ENCODE data around the gene SELENOV.

The SELENOV gene

GRCh38 chr19:39555883-39556282 lies 40.9 kb downstream of the SELENOV start:
- Histone ChIP-seq H3K4me3 (ENCODE audit: low read depth in 1 of 2, low read length in 2 of 2) (no peak overlapping the region), H3K36me3 (ENCODE audit: insufficient read depth, low read length) (no peaks in the 10 kb centered on the region), H3K27ac (ENCODE audit: low read length) (no peak overlapping the region), H3K9ac (ENCODE audit: low read depth, low read length) (no peak overlapping the region), H3K4me2 (ENCODE audit: insufficient read depth, low read length) (no peak overlapping the region), H4K20me1 (ENCODE audit: insufficient read depth, low read length) (no peaks in the 10 kb centered on the region), H3K9me3 (ENCODE audit: insufficient read depth, low read length, severe bottlenecking) (no peaks in the 10 kb centered on the region), H2AFZ (ENCODE audit: low read depth, low read length) (no peak overlapping the region), H3K4me1 (ENCODE audit: insufficient read depth, low read length) (peaks cover 3% of the 10 kb centered on the region; the same call in 1 of the 2 replicates), H3K79me2 (ENCODE audit: insufficient read depth, low read length) (no peaks in the 10 kb centered on the region), H3K27me3 (ENCODE audit: insufficient read depth, low read length, poor library complexity) (peaks cover 9% of the 10 kb centered on the region)
- DNase-seq = no peak
- TF ChIP-seq EZH2 (IDR thresholded peaks at IDR 0.05; ENCODE audit: borderline replicate concordance, low read depth, low read length, severe bottlenecking) (no peak), CTCF (IDR thresholded peaks at IDR 0.05; ENCODE audit: borderline replicate concordance, extremely low read depth, low read length, poor library complexity, severe bottlenecking) (no peak)
- ATAC-seq (ENCODE audit: insufficient read depth, low read depth) = no peak

- no peak overlapping the region for H2AFZ ChIP-seq (ENCODE audit: low read depth, low read length)
- no peak for DNase-seq
- H3K9me3 ChIP-seq (ENCODE audit: insufficient read depth, low read length, severe bottlenecking) = no peaks in the 10 kb centered on the region
- H3K9ac ChIP-seq (ENCODE audit: low read depth, low read length) = no peak overlapping the region
- no peak overlapping the region for H3K4me3 ChIP-seq (ENCODE audit: low read depth in 1 of 2, low read length in 2 of 2)
- H3K27ac ChIP-seq (ENCODE audit: low read length) = no peak overlapping the region
- TF ChIP-seq CTCF (IDR thresholded peaks at IDR 0.05; ENCODE audit: borderline replicate concordance, extremely low read depth, low read length, poor library complexity, severe bottlenecking) = no peak
- TF ChIP-seq EZH2 (IDR thresholded peaks at IDR 0.05; ENCODE audit: borderline replicate concordance, low read depth, low read length, severe bottlenecking) = no peak
- H3K36me3 ChIP-seq (ENCODE audit: insufficient read depth, low read length) = no peaks in the 10 kb centered on the region
- H3K79me2 ChIP-seq (ENCODE audit: insufficient read depth, low read length) = no peaks in the 10 kb centered on the region
- peaks cover 3% of the 10 kb centered on the region; the same call in 1 of the 2 replicates for H3K4me1 ChIP-seq (ENCODE audit: insufficient read depth, low read length)
- 0 out of 3 replicates have a peak, but pooled peaks have one; percentile 39 for ATAC-seq (ENCODE audit: insufficient read depth, low read depth)
- no peaks in the 10 kb centered on the region for H4K20me1 ChIP-seq (ENCODE audit: insufficient read depth, low read length)
- peak overlapping the region; percentile 34; the same call in 1 of the 2 replicates for H3K4me2 ChIP-seq (ENCODE audit: insufficient read depth, low read length)
- H3K27me3 ChIP-seq (ENCODE audit: insufficient read depth, low read length, poor library complexity) = peaks cover 6% of the 10 kb centered on the region
Measured at GRCh38 chr19:39557811-39558623, 43.1 kb downstream of the SELENOV start.

- no peak for ATAC-seq (ENCODE audit: insufficient read depth, low read depth)
- H3K4me3 ChIP-seq (ENCODE audit: low read depth in 1 of 2, low read length in 2 of 2) = no peak overlapping the region
- no peaks in the 10 kb centered on the region for H3K36me3 ChIP-seq (ENCODE audit: insufficient read depth, low read length)
- TF ChIP-seq EZH2 (IDR thresholded peaks at IDR 0.05; ENCODE audit: borderline replicate concordance, low read depth, low read length, severe bottlenecking) = no peak
- TF ChIP-seq CTCF (IDR thresholded peaks at IDR 0.05; ENCODE audit: borderline replicate concordance, extremely low read depth, low read length, poor library complexity, severe bottlenecking) = no peak
- peaks cover 3% of the 10 kb centered on the region; the same call in 1 of the 2 replicates for H3K4me1 ChIP-seq (ENCODE audit: insufficient read depth, low read length)
- no peak overlapping the region for H3K27ac ChIP-seq (ENCODE audit: low read length)
- no peak for DNase-seq
- H4K20me1 ChIP-seq (ENCODE audit: insufficient read depth, low read length) = no peaks in the 10 kb centered on the region
- no peak overlapping the region for H3K4me2 ChIP-seq (ENCODE audit: insufficient read depth, low read length)
- no peak overlapping the region for H3K9ac ChIP-seq (ENCODE audit: low read depth, low read length)
- no peak overlapping the region for H2AFZ ChIP-seq (ENCODE audit: low read depth, low read length)
- no peaks in the 10 kb centered on the region for H3K9me3 ChIP-seq (ENCODE audit: insufficient read depth, low read length, severe bottlenecking)
- H3K27me3 ChIP-seq (ENCODE audit: insufficient read depth, low read length, poor library complexity) = no peaks in the 10 kb centered on the region
- no peaks in the 10 kb centered on the region for H3K79me2 ChIP-seq (ENCODE audit: insufficient read depth, low read length)
Measured at GRCh38 chr19:39558624-39559117, 43.7 kb downstream of the SELENOV start.
